Measurements from ENCODE around the gene GCC2.
"Not testable (repeated sequence)": the region's sequence is repeated elsewhere in the genome, so short reads cannot be mapped to it uniquely, and the experiment has no call there.

GCC2 gene

GRCh38 chr2:108548208-108549003 lies 99.4 kb downstream of the GCC2 start:
- no peaks in the 10 kb centered on the region for H3K36me3 ChIP-seq (replicated peaks)
- peak overlapping the region; percentile 95 for H3K27ac ChIP-seq
- no peak for TF ChIP-seq CTCF (IDR thresholded peaks at IDR 0.05; ENCODE audit: low read depth, low read length, missing control alignments)
- no peak overlapping the region for H3K4me3 ChIP-seq (ENCODE audit: low read depth, low read length)
- DNase-seq = peak; percentile 94
- in situ Hi-C loops (cut with HindIII; ENCODE audit: low pct_ligation_motif_present, low sequenced_read_pairs) = no loop called here
- H3K27me3 ChIP-seq (replicated peaks) = no peaks in the 10 kb centered on the region

- no peak for DNase-seq
- no peak for TF ChIP-seq CTCF (IDR thresholded peaks at IDR 0.05; ENCODE audit: low read depth, low read length, missing control alignments)
- H3K27me3 ChIP-seq (replicated peaks) = no peaks in the 10 kb centered on the region
- peak overlapping the region; percentile 36 for H3K27ac ChIP-seq
- H3K4me3 ChIP-seq (ENCODE audit: low read depth, low read length) = no peak overlapping the region
- H3K36me3 ChIP-seq (replicated peaks) = no peaks in the 10 kb centered on the region
- in situ Hi-C loops (cut with HindIII; ENCODE audit: low pct_ligation_motif_present, low sequenced_read_pairs) = no loop called here
Measured at GRCh38 chr2:108552566-108552965, 103.6 kb downstream of the GCC2 start.

- no peak for DNase-seq
- in situ Hi-C loops (cut with HindIII; ENCODE audit: low pct_ligation_motif_present, low sequenced_read_pairs) = no loop called here
- no peak overlapping the region for H3K4me3 ChIP-seq (ENCODE audit: low read depth, low read length)
- TF ChIP-seq CTCF (IDR thresholded peaks at IDR 0.05; ENCODE audit: low read depth, low read length, missing control alignments) = no peak
- H3K27me3 ChIP-seq (replicated peaks) = no peaks in the 10 kb centered on the region
- no peaks in the 10 kb centered on the region for H3K36me3 ChIP-seq (replicated peaks)
- H3K27ac ChIP-seq = peak overlapping the region; percentile 36
Measured at GRCh38 chr2:108553209-108553919, 104.4 kb downstream of the GCC2 start.

- no peak for TF ChIP-seq CTCF (IDR thresholded peaks at IDR 0.05; ENCODE audit: low read depth, low read length, missing control alignments)
- no peak overlapping the region for H3K4me3 ChIP-seq (ENCODE audit: low read depth, low read length)
- no peak for DNase-seq
- no peaks in the 10 kb centered on the region for H3K27me3 ChIP-seq (replicated peaks)
- in situ Hi-C loops (cut with HindIII; ENCODE audit: low pct_ligation_motif_present, low sequenced_read_pairs) = no loop called here
- H3K27ac ChIP-seq = no peak overlapping the region
- H3K36me3 ChIP-seq (replicated peaks) = no peaks in the 10 kb centered on the region
Measured at GRCh38 chr2:108554528-108554927, 105.5 kb downstream of the GCC2 start.

GRCh38 chr2:108555572-108555971 lies 106.6 kb downstream of the GCC2 start:
- Histone ChIP-seq H3K36me3 (replicated peaks) (no peaks in the 10 kb centered on the region), H3K27me3 (replicated peaks) (no peaks in the 10 kb centered on the region), H3K4me3 (ENCODE audit: low read depth, low read length) (no peak overlapping the region), H3K27ac (no peak overlapping the region)
- TF ChIP-seq CTCF (IDR thresholded peaks at IDR 0.05; ENCODE audit: low read depth, low read length, missing control alignments) = no peak
- no peak for DNase-seq
- in situ Hi-C loops (cut with HindIII; ENCODE audit: low pct_ligation_motif_present, low sequenced_read_pairs) = no loop called here

- H3K27ac ChIP-seq = peak overlapping the region; percentile 52
- in situ Hi-C loops (cut with HindIII; ENCODE audit: low pct_ligation_motif_present, low sequenced_read_pairs) = not testable (repeated sequence)
Measured at GRCh38 chr2:108556581-108556980, 107.6 kb downstream of the GCC2 start.

More at GRCh38 chr2:108556581-108556980, 107.6 kb downstream of the GCC2 start:
- not testable (repeated sequence) for H3K27me3 ChIP-seq (replicated peaks); H3K36me3 ChIP-seq (replicated peaks); H3K4me3 ChIP-seq (ENCODE audit: low read depth, low read length)
- peak; percentile 50 for DNase-seq

Measured in brain microvascular endothelial cell (primary cell).